VCaP (cell line): ENCODE measurements around the gene ALDH1A1.
"Not testable (repeated sequence)": the region's sequence is repeated elsewhere in the genome, so short reads cannot be mapped to it uniquely, and the experiment has no call there.

Experiments used
- H3K27ac ChIP-seq: fragments of 450-650 bp; 2 replicates; pipeline ENCODE4 v1.5.1; 2017
- CTCF ChIP-seq: fragments of 450-650 bp; conservative IDR thresholded peaks from 2 replicates; pipeline ENCODE4 v1.5.1; 2017; ENCODE audit warnings: mild to moderate bottlenecking, moderate library complexity

ALDH1A1 gene

GRCh38 chr9:72864327-72864726, 88.5 kb downstream of the ALDH1A1 start:
- H3K27ac ChIP-seq, result no peak overlapping the region
- TF ChIP-seq CTCF, result no peak

GRCh38 chr9:72863456-72864094, 89.3 kb downstream of the ALDH1A1 start:
- no peak for TF ChIP-seq CTCF
- no peak overlapping the region for H3K27ac ChIP-seq

DNA sequence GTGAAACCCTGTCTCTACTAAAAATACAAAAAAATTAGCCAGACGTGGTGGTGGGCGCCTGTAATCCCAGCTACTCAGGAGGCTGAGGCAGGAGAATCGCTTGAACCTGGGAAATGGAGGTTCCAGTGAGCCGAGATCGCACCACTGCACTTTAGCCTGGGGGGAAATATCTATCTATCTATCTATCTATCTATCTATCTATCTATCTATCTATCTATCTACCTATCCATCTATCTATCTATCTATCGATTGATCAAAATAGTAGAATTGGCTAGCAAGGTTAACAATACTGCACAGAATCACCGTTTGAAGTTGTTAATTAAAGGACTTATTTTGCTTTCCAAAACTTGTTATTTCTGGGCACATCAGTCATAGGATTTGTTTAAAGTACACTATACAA, 90.1 kb downstream of the ALDH1A1 start:
- not testable (repeated sequence) for H3K27ac ChIP-seq

DNA sequence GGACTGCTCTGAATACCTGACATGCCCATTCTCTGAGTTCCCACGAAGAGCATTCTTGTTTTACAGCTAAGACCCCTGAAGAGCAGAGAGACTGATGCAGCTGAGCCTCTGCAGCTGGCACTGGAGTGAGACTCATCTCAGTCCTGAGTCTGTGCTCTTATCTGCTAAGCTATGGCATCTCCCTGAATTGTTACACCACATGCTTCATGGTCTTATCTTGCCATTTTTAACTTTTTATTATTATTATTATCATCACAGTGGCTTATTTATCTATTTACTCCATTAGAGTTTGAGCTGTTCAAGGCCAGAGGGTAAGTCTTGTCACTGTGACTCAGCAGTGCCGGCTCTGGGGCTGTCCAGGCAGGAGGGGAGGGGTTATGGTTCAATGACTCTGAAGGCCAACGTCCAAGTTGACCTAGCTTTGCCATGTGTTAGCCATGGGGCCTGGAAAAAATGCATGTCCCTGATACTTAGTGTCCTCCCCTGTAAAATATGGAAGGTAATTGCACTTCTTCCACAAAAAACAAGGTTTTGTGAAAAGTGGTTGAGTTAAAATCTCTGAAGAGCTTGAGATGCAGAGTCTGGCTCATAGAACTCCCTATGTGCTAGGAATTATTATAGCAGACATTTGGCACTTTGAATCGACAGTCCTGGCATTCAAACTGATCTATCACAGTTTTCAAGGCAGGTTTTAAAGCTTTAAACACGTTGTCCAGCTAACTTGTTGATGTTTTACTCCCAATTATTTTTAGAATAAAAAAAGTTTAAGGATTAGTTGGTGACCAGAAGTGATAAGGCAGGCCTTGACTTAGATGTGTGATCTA, 94.6 kb downstream of the ALDH1A1 start:
- H3K27ac ChIP-seq, result no peak overlapping the region
- no peak for TF ChIP-seq CTCF

GRCh38 chr9:72857624-72857996, 95.2 kb downstream of the ALDH1A1 start:
- H3K27ac ChIP-seq, result no peak overlapping the region
- TF ChIP-seq CTCF, result no peak

GRCh38 chr9:72856972-72857623, 95.8 kb downstream of the ALDH1A1 start:
- H3K27ac ChIP-seq, result no peak overlapping the region
- TF ChIP-seq CTCF, result peak; percentile 79

DNA sequence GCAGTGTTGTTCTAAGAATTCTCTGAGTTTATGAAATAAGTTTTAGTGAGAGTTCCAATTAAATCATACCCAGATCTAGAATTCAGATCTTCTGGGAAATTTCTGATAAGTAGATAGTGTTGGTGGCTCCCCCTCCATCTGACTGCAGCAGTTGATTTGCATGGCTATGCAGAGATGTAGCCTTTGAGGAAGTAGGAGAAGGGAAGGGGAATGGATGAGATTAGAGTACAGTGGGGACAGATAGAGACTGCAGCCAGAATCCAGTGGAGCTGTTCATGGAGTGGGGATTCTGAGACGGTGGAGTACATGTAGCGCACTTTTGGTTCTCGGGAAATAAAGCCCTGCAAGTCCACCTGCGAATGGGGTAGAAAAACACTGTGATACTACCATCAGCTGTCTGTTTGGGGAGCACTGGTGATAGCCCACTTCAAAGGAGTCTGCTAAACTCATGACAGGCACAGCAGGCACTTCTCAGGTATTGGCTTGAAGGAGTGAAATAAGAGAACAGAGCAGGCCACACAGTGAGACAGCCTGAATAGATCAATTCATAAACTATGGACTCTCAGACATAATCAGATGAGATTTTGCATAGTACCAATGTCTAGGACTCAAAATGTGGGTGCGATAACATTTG, 96.8 kb downstream of the ALDH1A1 start:
- H3K27ac ChIP-seq, result no peak overlapping the region
- no peak for TF ChIP-seq CTCF
